ENCODE data around the gene CDC6. TPM values are rescaled to one million over a fixed set of nuclear protein-coding genes. Genes with fewer than 3 reads are reported as not detected.

Gene CDC6
- total RNA-seq, 2 experiments from 2014 or later, result 103 to 110 TPM

GRCh38 chr17:40326014-40326831 is 38.5 kb downstream of the CDC6 start:
- Mint-ChIP-seq H3K27ac (peak overlapping the region; percentile 98), H3K36me3 (ENCODE audit: low read depth) (peaks cover 50% of the 10 kb centered on the region), H3K9me3 (ENCODE audit: insufficient read depth) (no peaks in the 10 kb centered on the region), H3K4me1 (ENCODE audit: low read depth) (peaks cover 92% of the 10 kb centered on the region), H3K27me3 (ENCODE audit: low read depth) (no peaks in the 10 kb centered on the region), H3K4me3 (peak overlapping the region; percentile 71)
- ATAC-seq, result no peak
- POLR2A ChIA-PET, result interaction anchor here (0.8 to 2.5 kb wide), 8 partner anchors 10 to 1362 kb away, joined by 3 to 8 read pairs (median 6); partner anchors contain the start of gene EIF1
- CTCF ChIA-PET, result interaction anchor here (0.6 to 3.0 kb wide), 13 partner anchors 7 to 294 kb away, joined by 3 to 18 read pairs (median 3); no protein-coding TSS in a partner anchor
- peak; percentile 71 for DNase-seq

DNA sequence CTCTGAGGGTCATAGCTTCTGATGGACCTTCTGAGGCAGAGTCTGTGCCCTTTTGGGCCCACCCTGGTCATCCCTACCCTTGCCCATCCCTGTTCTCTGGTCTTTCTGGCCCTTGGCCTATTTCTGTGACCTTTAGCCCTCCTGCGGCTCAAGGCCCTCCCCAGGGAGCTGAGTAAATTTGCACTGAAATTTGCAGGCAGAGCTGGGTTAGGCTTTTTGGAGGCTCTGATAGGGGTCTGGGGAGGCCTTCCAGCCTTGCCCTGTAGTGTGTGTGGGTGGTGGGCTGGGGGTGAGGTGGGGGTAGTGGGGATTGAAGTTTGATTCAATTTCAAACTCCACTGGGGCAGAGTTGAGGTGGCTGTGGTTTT is 39.1 kb downstream of the CDC6 start:
- peak overlapping the region; percentile 71 for H3K4me3 Mint-ChIP-seq

GRCh38 chr17:40327244-40327729 is 39.6 kb downstream of the CDC6 start:
- peak overlapping the region; percentile 71 for H3K4me3 Mint-ChIP-seq
- H3K9me3 Mint-ChIP-seq (ENCODE audit: insufficient read depth), result no peaks in the 10 kb centered on the region
- ChIA-PET POLR2A (interaction anchor here (0.7 to 2.5 kb wide), 7 partner anchors 8 to 108 kb away, joined by 3 to 7 read pairs (median 5); partner anchors contain the start of genes CDC6 and WIPF2), CTCF (interaction anchor here (1.0 to 3.0 kb wide), 8 partner anchors 8 to 233 kb away, joined by 3 to 18 read pairs (median 5); no protein-coding TSS in a partner anchor)
- peak; percentile 42 for DNase-seq
- peaks cover 92% of the 10 kb centered on the region for H3K4me1 Mint-ChIP-seq (ENCODE audit: low read depth)
- H3K27me3 Mint-ChIP-seq (ENCODE audit: low read depth), result no peaks in the 10 kb centered on the region
- H3K36me3 Mint-ChIP-seq (ENCODE audit: low read depth), result peaks cover 50% of the 10 kb centered on the region
- H3K27ac Mint-ChIP-seq, result peak overlapping the region; percentile 98
- no peak for ATAC-seq

More for the DNA sequence above, 39.1 kb downstream of the CDC6 start:
- H3K27me3 Mint-ChIP-seq (ENCODE audit: low read depth), result no peaks in the 10 kb centered on the region
- H3K4me1 Mint-ChIP-seq (ENCODE audit: low read depth), result peaks cover 93% of the 10 kb centered on the region
- POLR2A ChIA-PET, result interaction anchor here (0.8 to 2.5 kb wide), 9 partner anchors 8 to 1361 kb away, joined by 3 to 8 read pairs (median 6); partner anchors contain the start of genes CDC6 and EIF1
- ATAC-seq (no peak), DNase-seq (no peak)
- peaks cover 54% of the 10 kb centered on the region for H3K36me3 Mint-ChIP-seq (ENCODE audit: low read depth)
- CTCF ChIA-PET, result interaction anchor here (1.0 to 3.0 kb wide), 9 partner anchors 8 to 233 kb away, joined by 3 to 18 read pairs (median 4); no protein-coding TSS in a partner anchor
- H3K9me3 Mint-ChIP-seq (ENCODE audit: insufficient read depth), result no peaks in the 10 kb centered on the region
- H3K27ac Mint-ChIP-seq, result peak overlapping the region; percentile 98

- H3K36me3 Mint-ChIP-seq (ENCODE audit: low read depth), result peaks cover 52% of the 10 kb centered on the region
- DNase-seq (no peak), ATAC-seq (no peak)
- no peaks in the 10 kb centered on the region for H3K27me3 Mint-ChIP-seq (ENCODE audit: low read depth)
- ChIA-PET CTCF (interaction anchor here (1.0 to 3.0 kb wide), 10 partner anchors 9 to 232 kb away, joined by 3 to 18 read pairs (median 6); no protein-coding TSS in a partner anchor), POLR2A (interaction anchor here (0.7 to 2.5 kb wide), 6 partner anchors 9 to 109 kb away, joined by 3 to 7 read pairs (median 6); partner anchors contain the start of genes CDC6 and WIPF2)
- H3K4me1 Mint-ChIP-seq (ENCODE audit: low read depth), result peaks cover 93% of the 10 kb centered on the region
- peak overlapping the region; percentile 71 for H3K4me3 Mint-ChIP-seq
- peak overlapping the region; percentile 98 for H3K27ac Mint-ChIP-seq
- no peaks in the 10 kb centered on the region for H3K9me3 Mint-ChIP-seq (ENCODE audit: insufficient read depth)
Observed at GRCh38 chr17:40327735-40328385, 40.2 kb downstream of the CDC6 start.

DNA sequence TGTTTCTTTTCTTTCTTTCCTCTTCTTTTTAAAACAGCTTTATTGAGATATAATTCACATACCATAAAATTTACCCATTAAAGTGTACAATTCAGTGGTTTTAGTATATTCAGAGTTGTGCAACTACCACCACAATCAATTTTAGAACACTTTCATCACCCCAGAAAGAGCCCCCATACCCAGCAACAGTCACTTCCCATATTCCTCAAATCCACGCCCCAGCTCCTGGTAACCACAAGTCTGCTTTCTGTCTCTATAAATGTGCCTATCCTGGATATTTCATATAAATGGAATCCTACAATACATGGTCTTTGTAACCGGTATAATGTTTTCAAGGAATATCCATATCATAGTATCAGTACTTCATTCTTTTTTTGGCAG is 40.7 kb downstream of the CDC6 start:
- Mint-ChIP-seq H3K4me3 (peak overlapping the region; percentile 54), H3K4me1 (ENCODE audit: low read depth) (peaks cover 93% of the 10 kb centered on the region), H3K9me3 (ENCODE audit: insufficient read depth) (no peaks in the 10 kb centered on the region), H3K36me3 (ENCODE audit: low read depth) (peaks cover 57% of the 10 kb centered on the region), H3K27ac (peak overlapping the region; percentile 66), H3K27me3 (ENCODE audit: low read depth) (no peaks in the 10 kb centered on the region)
- ChIA-PET POLR2A (interaction anchor here (1.4 to 1.7 kb wide), 3 partner anchors 10 to 40 kb away, joined by 5 to 7 read pairs (median 6); partner anchors contain the start of gene CDC6), CTCF (interaction anchor here (1.0 to 3.0 kb wide), 8 partner anchors 11 to 232 kb away, joined by 3 to 18 read pairs (median 6); no protein-coding TSS in a partner anchor)
- no peak for DNase-seq
- no peak for ATAC-seq

DNA sequence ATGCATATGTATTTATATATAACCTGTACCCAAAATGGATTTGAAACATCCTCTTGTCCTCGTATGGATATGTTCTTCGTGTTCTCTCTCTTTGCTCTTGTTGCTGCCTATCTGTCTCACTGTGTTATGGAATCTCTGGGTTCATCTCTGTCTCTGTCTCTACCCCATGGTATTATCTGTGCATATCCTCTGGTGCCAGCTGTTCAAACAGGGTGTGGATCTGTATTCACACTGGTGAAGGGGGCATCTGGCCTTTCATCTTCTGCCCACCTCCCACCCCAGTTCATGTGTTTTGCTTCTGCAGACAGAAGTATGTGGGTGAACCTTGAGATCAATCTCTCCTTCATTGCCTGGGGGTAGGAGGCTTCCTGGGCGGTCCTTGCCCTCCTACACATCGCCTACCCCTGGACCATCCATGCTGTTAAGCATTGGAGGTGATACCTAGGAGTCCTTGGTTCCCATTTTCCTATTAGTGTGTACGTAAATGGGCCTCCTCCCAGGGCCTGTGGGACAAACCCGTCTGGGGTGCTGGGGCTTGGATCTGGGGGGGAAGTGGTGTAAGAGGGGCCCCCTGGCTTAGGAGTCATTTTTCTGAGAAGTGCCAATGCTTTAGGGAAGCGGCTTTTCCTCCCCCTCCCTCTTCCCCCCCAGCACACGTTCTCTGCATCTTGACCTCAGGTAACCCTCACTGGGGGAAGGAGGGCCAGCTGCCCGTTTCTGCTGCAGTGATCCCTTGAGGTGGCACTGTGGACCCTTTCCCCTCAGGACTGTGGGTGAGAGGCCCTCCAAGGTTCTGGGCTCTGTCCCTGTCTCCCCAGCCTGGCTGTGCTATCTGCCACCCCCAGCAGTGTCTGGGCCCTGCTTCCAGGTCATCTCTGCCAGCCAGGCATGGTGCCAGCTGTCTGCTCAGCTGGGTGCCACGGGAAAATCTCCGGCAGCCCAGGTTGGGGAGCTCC is 42.4 kb downstream of the CDC6 start:
- Mint-ChIP-seq H3K36me3 (ENCODE audit: low read depth) (peaks cover 64% of the 10 kb centered on the region), H3K4me3 (peak overlapping the region; percentile 40), H3K27ac (peak overlapping the region; percentile 77), H3K27me3 (ENCODE audit: low read depth) (no peaks in the 10 kb centered on the region), H3K4me1 (ENCODE audit: low read depth) (peaks cover 95% of the 10 kb centered on the region), H3K9me3 (ENCODE audit: insufficient read depth) (no peaks in the 10 kb centered on the region)
- ATAC-seq (peak; percentile 30), DNase-seq (peak; percentile 55)
- ChIA-PET POLR2A (interaction anchor here (1.1 to 2.2 kb wide), 3 partner anchors 9 to 14 kb away, joined by 3 to 5 read pairs (median 5); no protein-coding TSS in a partner anchor), CTCF (interaction anchor here (0.6 to 2.8 kb wide), 6 partner anchors 11 to 28 kb away, joined by 3 to 17 read pairs (median 5); no protein-coding TSS in a partner anchor)

- ATAC-seq, result no peak
- no peak for DNase-seq
- peak overlapping the region; percentile 77 for H3K27ac Mint-ChIP-seq
- H3K27me3 Mint-ChIP-seq (ENCODE audit: low read depth), result no peaks in the 10 kb centered on the region
- H3K4me3 Mint-ChIP-seq, result peak overlapping the region; percentile 40
- ChIA-PET POLR2A (interaction anchor here (1.1 to 2.2 kb wide), 3 partner anchors 9 to 15 kb away, joined by 3 to 5 read pairs (median 5); no protein-coding TSS in a partner anchor), CTCF (interaction anchor here (0.6 to 2.8 kb wide), 7 partner anchors 10 to 27 kb away, joined by 3 to 17 read pairs (median 4); no protein-coding TSS in a partner anchor)
- peaks cover 63% of the 10 kb centered on the region for H3K36me3 Mint-ChIP-seq (ENCODE audit: low read depth)
- peaks cover 88% of the 10 kb centered on the region for H3K4me1 Mint-ChIP-seq (ENCODE audit: low read depth)
- H3K9me3 Mint-ChIP-seq (ENCODE audit: insufficient read depth), result no peaks in the 10 kb centered on the region
Observed at GRCh38 chr17:40330850-40331470, 43.3 kb downstream of the CDC6 start.

DNA sequence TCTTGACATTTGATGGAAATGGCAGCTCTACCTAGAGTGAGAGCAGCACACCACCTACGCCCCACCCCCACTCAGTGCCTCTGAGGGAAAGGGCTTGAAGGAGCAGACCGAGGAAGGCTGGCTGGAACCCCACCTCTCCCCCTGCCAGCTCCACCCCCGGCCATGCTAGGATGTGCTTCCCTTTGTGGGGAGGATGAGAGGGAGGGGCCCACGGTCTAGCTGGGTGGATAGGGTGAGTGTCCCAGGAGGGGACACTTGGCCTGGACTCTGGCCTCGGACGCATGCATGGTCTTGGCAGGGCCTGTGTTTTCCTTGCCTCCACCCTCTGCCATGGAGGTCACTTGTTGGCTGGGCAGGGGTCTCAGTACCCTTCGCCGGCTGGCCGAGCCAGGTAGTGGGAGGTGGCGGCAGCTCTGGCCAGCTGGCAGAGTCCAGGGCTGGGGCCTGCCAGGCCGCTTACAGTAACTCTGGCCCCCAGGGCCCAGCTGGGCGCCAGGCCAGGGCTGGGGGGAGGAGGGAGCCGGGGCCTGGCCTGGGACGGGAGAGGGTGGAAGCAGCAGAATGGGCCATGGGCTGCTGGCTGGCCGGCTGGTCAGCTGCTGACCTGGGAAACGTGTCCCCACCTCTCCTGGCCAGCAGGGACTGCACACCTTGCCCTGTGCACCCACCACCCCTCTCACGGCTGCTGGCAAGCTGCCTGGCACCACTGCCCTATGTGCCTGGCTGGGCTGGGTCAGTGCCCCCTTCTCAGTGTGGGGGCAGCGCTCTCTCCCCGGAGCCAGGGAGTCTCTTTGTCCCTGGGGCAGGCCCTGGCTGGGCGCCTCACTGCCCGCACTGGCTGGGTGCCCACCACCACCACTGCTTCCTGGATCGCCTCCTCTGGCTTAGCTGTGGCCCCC is 44.3 kb downstream of the CDC6 start:
- no peaks in the 10 kb centered on the region for H3K27me3 Mint-ChIP-seq (ENCODE audit: low read depth)
- no peak for ATAC-seq
- H3K36me3 Mint-ChIP-seq (ENCODE audit: low read depth), result peaks cover 61% of the 10 kb centered on the region
- H3K4me3 Mint-ChIP-seq, result peak overlapping the region; percentile 40
- peaks cover 84% of the 10 kb centered on the region for H3K4me1 Mint-ChIP-seq (ENCODE audit: low read depth)
- DNase-seq, result peak; percentile 40
- no peaks in the 10 kb centered on the region for H3K9me3 Mint-ChIP-seq (ENCODE audit: insufficient read depth)
- H3K27ac Mint-ChIP-seq, result peak overlapping the region; percentile 73
- POLR2A ChIA-PET, result interaction anchor here (2.0 to 2.2 kb wide), 2 partner anchors 11 to 16 kb away, joined by 5 read pairs; no protein-coding TSS in a partner anchor
- CTCF ChIA-PET, result interaction anchor here (0.9 to 2.8 kb wide), 5 partner anchors 13 to 28 kb away, joined by 3 to 17 read pairs (median 4); no protein-coding TSS in a partner anchor

DNA sequence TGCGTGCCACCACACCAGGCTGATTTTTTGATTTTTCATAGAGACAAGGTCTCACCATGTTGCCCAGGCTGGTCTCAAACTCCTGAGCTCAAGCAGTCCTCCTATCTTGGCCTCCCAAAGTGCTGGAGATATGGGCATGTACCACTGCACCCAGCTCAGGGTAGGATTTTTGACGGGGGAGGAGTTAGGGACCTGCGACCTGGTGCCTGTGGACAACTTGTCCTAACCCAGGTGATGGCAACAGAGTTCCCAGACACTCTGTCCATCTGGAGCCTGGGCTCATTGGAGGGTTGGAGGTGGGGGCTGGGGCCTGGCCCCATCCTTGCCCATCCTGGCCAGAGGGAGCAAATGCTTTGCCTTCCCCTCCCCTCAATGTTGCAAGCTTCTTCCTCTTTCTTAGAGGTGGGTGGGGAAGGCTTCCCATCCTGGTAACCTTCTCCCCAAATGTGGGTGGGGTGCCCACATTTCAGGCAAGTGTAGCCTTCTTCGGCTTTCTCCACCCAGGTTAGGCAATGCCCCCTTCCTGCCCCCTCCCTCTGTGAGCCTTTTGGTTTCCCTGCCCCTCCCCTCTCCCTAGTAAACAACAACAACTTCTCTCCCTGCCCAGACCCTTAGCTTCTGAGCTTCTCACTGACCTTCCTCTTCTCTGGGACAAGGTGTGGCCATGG is 46.2 kb downstream of the CDC6 start:
- ATAC-seq (no peak), DNase-seq (no peak)
- Mint-ChIP-seq H3K9me3 (ENCODE audit: insufficient read depth) (no peaks in the 10 kb centered on the region), H3K4me3 (no peak overlapping the region), H3K36me3 (ENCODE audit: low read depth) (peaks cover 60% of the 10 kb centered on the region), H3K27me3 (ENCODE audit: low read depth) (no peaks in the 10 kb centered on the region), H3K4me1 (ENCODE audit: low read depth) (peaks cover 84% of the 10 kb centered on the region), H3K27ac (peak overlapping the region; percentile 72)
- ChIA-PET POLR2A (interaction anchor here (0.9 to 1.6 kb wide), 3 partner anchors 9 to 21 kb away, joined by 3 to 8 read pairs (median 5); no protein-coding TSS in a partner anchor), CTCF (interaction anchor here (0.7 to 1.9 kb wide), 5 partner anchors 9 to 31 kb away, joined by 3 to 9 read pairs (median 4); no protein-coding TSS in a partner anchor)
